Right lobe of liver (tissue), 4 donors: ENCODE measurements around the gene ADGRB3.

ENCODE experiments used
- CTCF ChIP-seq, 4 donors: fragments of 200-600 bp in 3 of 4; fragments of 450-650 bp in 1 of 4; IDR thresholded peaks; one replicate each; pipeline versions ENCODE4 v1.5.1 to v1.8.0; 2016 to 2022; ENCODE audit warnings: antibody characterized with exemption in 4 of 4, mild to moderate bottlenecking in 2 of 4
- POLR2A ChIP-seq: fragments of 450-650 bp; IDR thresholded peaks from one replicate; pipeline ENCODE4 v1.6.1; 2017; ENCODE audit warnings: antibody characterized with exemption, mild to moderate bottlenecking
- donor health status: DM: no; HTN: no; CAD: no.
- donor health status: DM: no; HTN: no; CAD: no.
- donor health status: DM: no; HTN: yes; CAD: no.

- TF ChIP-seq CTCF (IDR thresholded peaks at IDR 0.05) (no peak), POLR2A (no peak)
These were observed 434.8 kb downstream of the ADGRB3 start for GRCh38 chr6:69069881-69070280.
